ENCODE data around the gene CABLES2. TPM values are rescaled to one million over a fixed set of nuclear protein-coding genes. Genes with fewer than 3 reads are reported as not detected.

Gene CABLES2
- polyA plus RNA-seq, 2 of the 4 experiments (the other 2 are of a cell fraction): 3.9 to 7.7 TPM

GRCh38 chr20:62362991-62363919 lies 43.8 kb downstream of the CABLES2 start:
- 20% methylated on average over 14 of the region's 20 CpGs for WGBS (ENCODE audit: missing lambda C conversion rate)
- H3K27ac ChIP-seq: peak overlapping the region; percentile 97 to 99
- peaks cover 66% of the 10 kb centered on the region for H3K4me1 ChIP-seq
- peak overlapping the region; percentile 91 for H3K4me2 ChIP-seq
- POLR2A ChIA-PET: interaction anchor here (1.2 to 4.3 kb wide), 2 partner anchors 13 to 45 kb away, joined by 3 to 30 read pairs; no protein-coding TSS in a partner anchor
- CTCF ChIA-PET: interaction anchor here (0.9 to 12.6 kb wide), 11 partner anchors 6 to 65 kb away, joined by 3 to 290 read pairs (median 9); partner anchors contain the start of gene ADRM1
- ATAC-seq (no peak), FAIRE-seq (no peak), DNase-seq (ENCODE audit: low read depth in 1 of 2, low spot score in 1 of 2) (peak in 1 of 2 experiments; percentile 80)
- TF ChIP-seq TFCP2L1 (CRISPR knock-in tag; IDR thresholded peaks at IDR 0.05) (no peak), RAD21 (conservative IDR thresholded peaks at IDR 0.05 in 1 of 2, IDR thresholded peaks at IDR 0.05 in 1 of 2) (0 out of 5 replicates have a peak, but pooled peaks of 1 of the 2 experiments have one; percentile 14), SMC3 (IDR thresholded peaks at IDR 0.05) (peak; percentile 31; the same call in 2 of the 3 replicates), CTCF (IDR thresholded peaks at IDR 0.05) (0 out of 3 replicates have a peak, but pooled peaks have one; percentile 6), SREBF2 (IDR thresholded peaks at IDR 0.05) (no peak), GATA3 (IDR thresholded peaks at IDR 0.05; ENCODE audit: borderline replicate concordance) (peak; percentile 33; the same call in 1 of the 2 replicates), MAX (IDR thresholded peaks at IDR 0.05) (peak; percentile 44; the same call in 1 of the 2 replicates), FOSB (CRISPR knock-in tag; IDR thresholded peaks at IDR 0.05) (no peak), POLR2AphosphoS2 (conservative IDR thresholded peaks at IDR 0.05; ENCODE audit: low read length) (no peak), EP300 (IDR thresholded peaks at IDR 0.05) (0 out of 5 replicates have a peak, but pooled peaks of 1 of the 2 experiments have one; percentile 14), JUN (IDR thresholded peaks at IDR 0.05) (peak in 1 of 2 experiments; percentile 16; a peak in 2 of 5 replicates)
- peak overlapping the region; percentile 100 for H3K4me3 ChIP-seq
- no peaks in the 10 kb centered on the region for H3K9me3 ChIP-seq

GRCh38 chr20:62362590-62362940 lies 44.5 kb downstream of the CABLES2 start:
- DNase-seq (ENCODE audit: low read depth in 1 of 2, low spot score in 1 of 2) (no peak), ATAC-seq (no peak), FAIRE-seq (no peak)
- peak overlapping the region; percentile 91 for H3K4me2 ChIP-seq
- peak overlapping the region; percentile 100 for H3K4me3 ChIP-seq
- 8% methylated on average over 2 of the region's 13 CpGs for WGBS (ENCODE audit: missing lambda C conversion rate)
- TF ChIP-seq E2F6 (IDR thresholded peaks at IDR 0.05; ENCODE audit: borderline replicate concordance, low read depth) (0 out of 2 replicates have a peak, but pooled peaks have one; percentile 5), MAZ (IDR thresholded peaks at IDR 0.05; ENCODE audit: borderline replicate concordance, low read depth, low read length) (no peak)
- no peaks in the 10 kb centered on the region for H3K9me3 ChIP-seq
- H3K27ac ChIP-seq: peak overlapping the region; percentile 97 to 99
- POLR2A ChIA-PET: no interaction called here
- peaks cover 66% of the 10 kb centered on the region for H3K4me1 ChIP-seq
- CTCF ChIA-PET: interaction anchor here (0.7 to 12.6 kb wide), 8 partner anchors 11 to 115 kb away, joined by 3 to 290 read pairs (median 12); partner anchors contain the start of gene ADRM1

GRCh38 chr20:62361799-62362589 lies 45.1 kb downstream of the CABLES2 start:
- FAIRE-seq: no peak
- Histone ChIP-seq H3K27ac (peak overlapping the region; percentile 97 to 99), H3K9me3 (no peaks in the 10 kb centered on the region), H3K4me1 (peaks cover 71% of the 10 kb centered on the region), H3K4me2 (peak overlapping the region; percentile 91), H3K4me3 (peak overlapping the region; percentile 100)
- ChIA-PET POLR2A (interaction anchor here (1.4 kb wide), 1 partner anchor 25 kb away, joined by 4 read pairs; the partner anchor contains the start of gene RPS21), CTCF (interaction anchor here (0.7 to 12.6 kb wide), 8 partner anchors 8 to 116 kb away, joined by 3 to 290 read pairs (median 12); partner anchors contain the start of gene ADRM1)
- WGBS (ENCODE audit: missing lambda C conversion rate): 18% methylated on average over 34 of the region's 34 CpGs
- ATAC-seq: peak in 1 of 2 experiments; percentile 1; a peak in 3 of 6 replicates
- DNase-seq (ENCODE audit: low read depth in 1 of 2, low spot score in 1 of 2): peak in 1 of 2 experiments; percentile 88
- peak; percentile 14; the same call in 1 of the 2 replicates for TF ChIP-seq HOXB13 (CRISPR knock-in tag; IDR thresholded peaks at IDR 0.05; ENCODE audit: low read depth)
- TF ChIP-seq CBX2 (IDR thresholded peaks at IDR 0.05; ENCODE audit: borderline replicate concordance, low read depth): no peak
- no peak for TF ChIP-seq USF2 (IDR thresholded peaks at IDR 0.05)
- TF ChIP-seq NPAS2 (CRISPR knock-in tag; IDR thresholded peaks at IDR 0.05; ENCODE audit: borderline replicate concordance): no peak
- no peak for TF ChIP-seq CHD2 (IDR thresholded peaks at IDR 0.05; ENCODE audit: low read length, partially characterized antibody)
- TF ChIP-seq HDAC2 (IDR thresholded peaks at IDR 0.05): no peak
- TF ChIP-seq HMGXB4 (CRISPR knock-in tag; IDR thresholded peaks at IDR 0.05; ENCODE audit: borderline replicate concordance): no peak
- no peak for TF ChIP-seq FOXS1 (CRISPR knock-in tag; IDR thresholded peaks at IDR 0.05)
- no peak for TF ChIP-seq FOSB (CRISPR knock-in tag; IDR thresholded peaks at IDR 0.05)
- no peak for TF ChIP-seq PHF8 (IDR thresholded peaks at IDR 0.05; ENCODE audit: borderline replicate concordance, low read depth)
